Renal cortex interstitium (tissue), 11 donors: ENCODE data around the gene MRPL28. TPM values are rescaled to one million over a fixed set of nuclear protein-coding genes. Genes with fewer than 3 reads are reported as not detected.
"Not testable (repeated sequence)": the region's sequence is repeated elsewhere in the genome, so short reads cannot be mapped to it uniquely, and the experiment has no call there.

Experiments
- DNase-seq, 11 donors: peaks; one replicate each; pipeline ENCODE4 v3.0.0-alpha.2; 2013; ENCODE audit warnings: low read depth in 9 of 11, low spot score in 4 of 11; ENCODE audit errors: extremely low read depth in 1 of 11
- polyA plus RNA-seq, 3 donors: library from polyadenylated mRNA; unstranded; fragments of 120-200 nt; gene quantifications; one replicate each; pipeline ENCODE4 v1.2.1, GENCODE V29; 2013; ENCODE audit not compliant: insufficient read length in 3 of 3

Gene MRPL28
- polyA plus RNA-seq, 3 donors: 55.3 to 90.5 (median 65.3) TPM

DNA sequence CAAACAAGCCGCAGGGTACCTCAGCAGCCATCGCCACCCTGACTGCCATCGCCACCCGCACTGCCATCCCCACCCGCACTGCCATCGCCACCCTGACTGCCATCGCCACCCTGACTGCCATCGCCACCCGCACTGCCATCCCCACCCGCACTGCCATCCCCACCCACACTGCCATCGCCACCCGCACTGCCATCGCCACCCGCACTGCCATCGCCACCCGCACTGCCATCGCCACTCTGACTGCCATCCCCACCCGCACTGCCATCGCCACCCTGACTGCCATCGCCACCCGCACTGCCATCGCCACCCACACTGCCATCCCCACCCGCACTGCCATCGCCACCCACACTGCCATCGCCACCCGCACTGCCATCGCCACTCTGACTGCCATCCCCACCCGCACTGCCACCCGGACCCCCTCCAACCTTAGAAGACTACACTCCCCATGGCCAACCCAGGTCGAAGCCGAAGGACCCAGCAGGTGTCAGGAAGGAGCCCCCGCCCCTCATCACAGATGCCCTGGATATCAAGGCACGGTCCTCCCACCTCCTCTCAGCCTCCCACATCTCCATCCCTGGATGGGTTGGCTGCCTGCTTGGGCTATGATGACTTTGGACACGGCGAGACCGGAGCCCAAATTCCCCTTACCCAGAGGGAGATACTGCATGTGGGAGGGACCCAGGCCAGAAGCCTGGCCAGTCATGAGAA, 7.9 kb upstream of the MRPL28 start:
- DNase-seq: not testable (repeated sequence)

DNA sequence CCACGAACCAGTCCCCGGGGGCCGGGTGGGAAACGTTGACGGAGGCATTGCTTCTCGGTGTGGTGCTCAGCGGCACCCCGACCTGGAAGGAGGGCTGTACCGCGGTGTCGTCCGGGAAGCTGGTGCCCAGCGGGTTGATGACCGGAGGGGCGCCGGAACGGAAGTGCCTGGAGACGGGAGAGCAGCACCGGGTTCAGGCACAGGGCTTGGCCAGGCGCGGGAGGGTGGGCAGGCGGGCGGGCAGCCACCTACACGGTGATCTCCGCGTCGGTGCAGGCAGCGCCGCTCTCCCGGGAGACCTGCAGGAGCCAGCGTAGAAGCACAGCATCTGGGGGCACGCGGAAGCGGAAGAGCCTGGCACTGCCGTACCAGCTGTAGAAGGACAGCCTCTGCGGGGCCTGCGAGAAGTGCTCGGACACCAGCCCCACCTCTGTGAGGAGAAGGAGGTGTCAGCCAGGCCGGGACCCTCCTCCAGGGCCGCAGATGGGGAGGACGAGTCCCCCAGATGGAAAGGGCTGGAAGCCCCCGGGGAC, 7.1 kb upstream of the MRPL28 start:
- DNase-seq: no peak

- DNase-seq: no peak
These were observed 6.6 kb upstream of the MRPL28 start for GRCh38 chr16:376817-377418.

GRCh38 chr16:375927-376816, 5.8 kb upstream of the MRPL28 start:
- no peak for DNase-seq

- no peak for DNase-seq
These were observed 4.9 kb upstream of the MRPL28 start for GRCh38 chr16:375212-375611.

DNA sequence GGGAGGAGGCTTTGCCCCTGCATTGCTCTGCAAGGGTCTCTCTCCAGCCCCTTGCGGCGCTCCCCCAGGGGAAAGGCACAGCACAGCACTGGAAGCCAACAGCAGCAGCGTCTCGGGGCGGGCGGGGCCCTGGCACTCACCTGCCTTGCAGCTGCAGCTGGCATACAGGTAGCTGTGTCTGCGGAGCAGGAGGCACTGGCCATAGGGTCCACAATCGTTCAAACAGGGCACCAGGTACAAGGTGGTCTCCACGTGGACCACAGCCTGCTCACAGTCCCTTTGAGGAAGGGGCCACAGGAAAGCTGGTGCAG, 4.2 kb upstream of the MRPL28 start:
- DNase-seq: no peak

DNA sequence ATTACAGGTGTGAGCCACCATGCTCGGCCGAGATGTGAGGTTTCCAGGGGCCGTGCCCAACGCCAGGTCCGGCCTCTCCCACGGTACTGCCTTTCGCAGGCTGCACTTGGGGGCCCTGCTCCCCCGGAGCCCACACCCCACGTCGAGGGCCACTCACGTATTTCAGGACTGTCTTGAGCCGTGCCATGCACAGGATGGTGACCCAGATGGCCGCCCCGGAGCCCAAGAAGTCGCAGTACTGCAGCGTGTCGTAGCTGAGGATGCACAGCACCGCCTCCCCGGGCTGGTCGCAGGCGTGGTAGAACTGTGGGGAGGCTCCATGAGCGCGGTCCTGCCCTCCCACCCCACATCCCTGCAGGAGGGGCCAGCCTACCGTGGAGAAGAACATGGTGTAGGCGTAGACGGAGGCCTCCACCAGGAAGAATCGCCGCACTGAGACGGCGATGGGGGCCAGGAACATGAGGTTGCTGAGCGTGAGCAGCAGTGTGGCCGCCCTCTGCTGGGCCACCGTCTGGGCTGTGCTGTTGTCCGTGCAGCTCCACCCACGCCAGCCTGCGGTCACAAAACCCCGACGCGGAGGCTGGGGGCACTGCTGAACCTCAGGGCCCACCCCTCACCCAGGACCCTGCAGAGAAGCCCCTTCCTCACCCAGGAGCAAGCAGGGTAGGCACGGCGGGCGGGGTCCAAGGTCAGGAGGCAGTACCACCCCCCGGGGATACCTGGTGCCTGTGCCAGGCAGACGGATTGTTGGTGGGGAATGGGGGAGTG, 3.7 kb upstream of the MRPL28 start:
- no peak for DNase-seq

GRCh38 chr16:373020-373598, 2.8 kb upstream of the MRPL28 start:
- DNase-seq: no peak

- no peak for DNase-seq
These were observed 2.1 kb upstream of the MRPL28 start for GRCh38 chr16:372302-372983.

- no peak for DNase-seq
These were observed 1.4 kb upstream of the MRPL28 start for GRCh38 chr16:371515-372301.

DNA sequence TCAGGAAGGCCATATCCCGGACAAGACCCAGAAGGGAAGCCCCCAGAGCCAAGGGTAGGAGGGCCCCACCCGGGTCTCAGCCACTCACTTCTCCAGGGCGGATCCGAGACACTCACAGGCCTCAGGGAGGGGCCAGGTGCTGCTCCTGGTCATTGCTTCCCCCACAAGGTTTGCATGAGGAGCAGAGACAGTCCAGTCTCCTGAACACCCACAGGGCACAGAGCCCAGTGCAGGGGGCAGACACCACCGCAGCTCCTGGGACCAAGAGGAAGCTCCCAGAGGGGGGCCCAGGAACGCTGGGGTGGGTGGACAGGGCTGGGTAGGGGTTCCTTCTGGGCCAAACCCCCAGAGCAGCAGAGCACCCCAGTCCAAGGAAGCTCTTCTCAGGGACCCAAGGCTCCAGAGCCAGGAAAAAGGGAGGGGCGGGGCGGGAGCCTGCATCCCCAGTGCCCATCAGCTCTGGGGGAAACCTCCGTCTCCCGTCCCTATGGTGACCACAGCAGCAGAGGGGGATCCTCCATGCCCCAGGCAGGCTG, 709 bp upstream of the MRPL28 start:
- no peak for DNase-seq

- DNase-seq: no peak
These were observed 387 bp downstream of the MRPL28 start for GRCh38 chr16:369866-370436.

- no peak for DNase-seq
These were observed 968 bp downstream of the MRPL28 start for GRCh38 chr16:369275-369865.

GRCh38 chr16:368388-369158, 1.8 kb downstream of the MRPL28 start:
- no peak for DNase-seq

GRCh38 chr16:367333-367903, 2.9 kb downstream of the MRPL28 start:
- no peak for DNase-seq

DNA sequence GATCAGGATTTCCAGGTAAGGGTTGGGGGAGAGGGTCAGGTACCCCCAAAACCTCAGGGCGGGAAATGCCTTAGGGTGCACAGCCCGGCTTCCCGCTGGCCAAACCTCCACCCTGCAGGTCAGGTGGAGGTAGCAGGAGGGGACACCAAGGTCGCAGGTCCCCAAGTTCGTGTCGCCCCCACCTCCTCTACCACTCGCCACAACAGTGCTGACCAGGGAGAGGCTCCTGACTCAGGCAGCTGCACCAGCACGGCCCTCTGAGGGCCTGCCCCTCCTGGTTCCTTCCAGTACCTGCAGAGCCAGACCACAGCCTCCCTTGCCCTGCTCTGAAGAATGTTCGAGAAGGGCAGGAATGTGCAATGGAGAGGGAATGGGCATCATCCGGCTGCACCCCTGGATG, 3.9 kb downstream of the MRPL28 start:
- no peak for DNase-seq
